ENCODE data around the gene SLC4A1AP. TPM values are rescaled to one million over a fixed set of nuclear protein-coding genes. Genes with fewer than 3 reads are reported as not detected.
A peak's percentile ranks its signal among the peaks of the same experiment; 100 is the strongest.
"Not testable (repeated sequence)": the region's sequence is repeated elsewhere in the genome, so short reads cannot be mapped to it uniquely, and the experiment has no call there.

Gene SLC4A1AP
- total and polyA plus RNA-seq, 9 of the 15 experiments (the other 6 are each of a cell fraction or from before 2014, with no cell fraction given), result 8.1 to 40.5 (median 35.3) TPM

DNA sequence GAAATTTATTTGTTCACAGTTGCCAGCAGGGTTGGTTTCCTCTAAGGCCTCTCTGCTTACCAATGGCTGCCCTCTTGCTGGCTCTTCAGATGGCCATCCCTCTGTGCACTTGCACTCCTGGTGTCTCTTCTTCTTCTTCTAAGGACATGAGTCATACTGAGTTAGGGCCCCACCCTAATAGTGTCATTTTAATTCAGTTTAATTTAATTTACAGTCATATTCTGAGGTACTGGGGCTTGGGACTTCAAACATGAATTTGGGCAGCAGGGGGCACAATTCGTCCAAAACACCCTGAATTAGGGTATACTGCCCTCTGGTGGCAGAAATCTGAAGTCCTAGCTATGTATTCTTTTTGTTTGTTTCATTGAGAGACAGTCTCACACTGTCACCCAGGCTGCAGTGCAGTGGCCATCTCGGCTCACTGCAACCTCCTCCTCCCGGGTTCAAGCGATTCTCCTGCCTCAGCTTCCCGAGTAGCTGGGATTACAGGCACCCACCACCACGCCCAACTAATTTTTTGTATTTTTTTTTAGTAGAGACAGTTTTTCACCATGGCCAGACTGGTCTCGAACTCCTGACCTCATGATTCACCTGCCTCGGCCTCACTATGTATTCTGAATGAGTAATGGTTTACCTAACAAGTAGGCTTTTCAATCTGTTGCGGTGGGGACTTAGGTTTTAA, 19.8 kb downstream of the SLC4A1AP start (continued):
- no peak for TF ChIP-seq ETS2 (tag; IDR thresholded peaks at IDR 0.05; ENCODE audit: borderline replicate concordance, poor library complexity, severe bottlenecking)
- TF ChIP-seq, protein P1, sequence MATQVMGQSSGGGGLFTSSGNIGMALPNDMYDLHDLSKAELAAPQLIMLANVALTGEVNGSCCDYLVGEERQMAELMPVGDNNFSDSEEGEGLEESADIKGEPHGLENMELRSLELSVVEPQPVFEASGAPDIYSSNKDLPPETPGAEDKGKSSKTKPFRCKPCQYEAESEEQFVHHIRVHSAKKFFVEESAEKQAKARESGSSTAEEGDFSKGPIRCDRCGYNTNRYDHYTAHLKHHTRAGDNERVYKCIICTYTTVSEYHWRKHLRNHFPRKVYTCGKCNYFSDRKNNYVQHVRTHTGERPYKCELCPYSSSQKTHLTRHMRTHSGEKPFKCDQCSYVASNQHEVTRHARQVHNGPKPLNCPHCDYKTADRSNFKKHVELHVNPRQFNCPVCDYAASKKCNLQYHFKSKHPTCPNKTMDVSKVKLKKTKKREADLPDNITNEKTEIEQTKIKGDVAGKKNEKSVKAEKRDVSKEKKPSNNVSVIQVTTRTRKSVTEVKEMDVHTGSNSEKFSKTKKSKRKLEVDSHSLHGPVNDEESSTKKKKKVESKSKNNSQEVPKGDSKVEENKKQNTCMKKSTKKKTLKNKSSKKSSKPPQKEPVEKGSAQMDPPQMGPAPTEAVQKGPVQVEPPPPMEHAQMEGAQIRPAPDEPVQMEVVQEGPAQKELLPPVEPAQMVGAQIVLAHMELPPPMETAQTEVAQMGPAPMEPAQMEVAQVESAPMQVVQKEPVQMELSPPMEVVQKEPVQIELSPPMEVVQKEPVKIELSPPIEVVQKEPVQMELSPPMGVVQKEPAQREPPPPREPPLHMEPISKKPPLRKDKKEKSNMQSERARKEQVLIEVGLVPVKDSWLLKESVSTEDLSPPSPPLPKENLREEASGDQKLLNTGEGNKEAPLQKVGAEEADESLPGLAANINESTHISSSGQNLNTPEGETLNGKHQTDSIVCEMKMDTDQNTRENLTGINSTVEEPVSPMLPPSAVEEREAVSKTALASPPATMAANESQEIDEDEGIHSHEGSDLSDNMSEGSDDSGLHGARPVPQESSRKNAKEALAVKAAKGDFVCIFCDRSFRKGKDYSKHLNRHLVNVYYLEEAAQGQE (IDR thresholded peaks at IDR 0.05; ENCODE audit: borderline replicate concordance), result peak; percentile 81
- TF ChIP-seq, protein P1 (CRISPR knock-in tag; IDR thresholded peaks at IDR 0.05; ENCODE audit: low read depth), result no peak
- TF ChIP-seq PTTG1 (tag; IDR thresholded peaks at IDR 0.05; ENCODE audit: low read depth), result no peak
- no peak for TF ChIP-seq IRF2 (CRISPR knock-in tag; IDR thresholded peaks at IDR 0.05)
- no peak for TF ChIP-seq TFAM (CRISPR knock-in tag; conservative IDR thresholded peaks at IDR 0.05)
- TF ChIP-seq KLF16 (IDR thresholded peaks at IDR 0.05), result peak; percentile 73
- no peak for TF ChIP-seq FOXJ3 (CRISPR knock-in tag; IDR thresholded peaks at IDR 0.05)
- TF ChIP-seq PTRF (tag; IDR thresholded peaks at IDR 0.05), result no peak
- TF ChIP-seq ZNF23 (CRISPR knock-in tag; IDR thresholded peaks at IDR 0.05), result no peak
- no peak for TF ChIP-seq CSDE1 (IDR thresholded peaks at IDR 0.05)
- TF ChIP-seq WHSC1 (IDR thresholded peaks at IDR 0.05; ENCODE audit: low read length), result no peak
- peak in 1 of 2 experiments; percentile 63; a peak in 1 of 4 replicates for TF ChIP-seq TBL1XR1 (IDR thresholded peaks at IDR 0.05; ENCODE audit: low read length in 2 of 2)
- TF ChIP-seq ARID1B (IDR thresholded peaks at IDR 0.05), result no peak

DNA sequence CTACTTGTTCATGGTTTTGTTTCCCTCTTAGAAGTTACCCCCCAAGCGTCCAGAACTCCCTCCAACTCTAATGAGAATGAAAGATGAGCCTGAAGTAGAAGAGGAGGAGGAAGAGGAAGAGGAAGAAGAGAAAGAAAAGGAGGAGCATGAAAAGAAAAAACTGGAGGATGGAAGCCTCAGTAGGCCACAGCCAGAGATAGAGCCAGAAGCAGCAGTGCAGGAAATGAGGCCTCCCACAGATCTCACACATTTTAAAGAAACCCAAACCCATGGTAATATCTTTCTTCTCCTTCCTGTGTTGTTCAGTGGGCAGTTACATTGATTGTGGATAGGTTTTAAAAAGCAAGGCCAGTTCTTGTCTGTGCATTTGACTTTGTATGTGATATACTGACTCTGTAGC, 21.3 kb downstream of the SLC4A1AP start:
- H3K27me3 ChIP-seq (ENCODE audit: control insufficient read depth in 2 of 2, insufficient read depth in 2 of 2, low read length in 2 of 2); H3K27ac ChIP-seq (ENCODE audit: extremely low read depth, low read depth, low read length); H3K4me1 ChIP-seq (replicated peaks in 1 of 2; ENCODE audit: control insufficient read depth in 2 of 2, insufficient read depth in 2 of 2, low read length in 2 of 2); H3K9me1 ChIP-seq (ENCODE audit: control insufficient read depth, insufficient read depth, low read length); H3K9me3 ChIP-seq (replicated peaks; ENCODE audit: control insufficient read depth, insufficient read depth, low read depth, low read length); H3K79me2 ChIP-seq (ENCODE audit: control insufficient read depth, insufficient read depth, low read length); BruUV-seq (replicated peaks); intact Hi-C loops (cut with micrococcal nuclease); H4K20me1 ChIP-seq (replicated peaks; ENCODE audit: control insufficient read depth, insufficient read depth, low read length); FAIRE-seq; in situ Hi-C loops (cut with MboI); POLR2A ChIA-PET; ATAC-seq; DNase-seq (ENCODE audit: extremely low read depth in 1 of 4, low spot score in 3 of 4); H3K9ac ChIP-seq (ENCODE audit: insufficient read depth in 1 of 2, low read depth in 2 of 2, low read length in 2 of 2); H2AFZ ChIP-seq (ENCODE audit: low read depth, low read length); H3K4me3 ChIP-seq; H3K4me2 ChIP-seq (ENCODE audit: insufficient read depth, low read length): not testable (repeated sequence)
- 56% methylated on average over 1 of the region's 1 CpG for WGBS (ENCODE audit: insufficient coverage, low coverage, missing lambda C conversion rate)
- peaks cover 59% of the 10 kb centered on the region for H3K36me3 ChIP-seq (ENCODE audit: control insufficient read depth, insufficient read depth, low read length)
- CTCF ChIA-PET (ENCODE audit: low intra/inter-chr PET ratio), result interaction anchor here (2.0 kb wide), 1 partner anchor 712 kb away, joined by 6 read pairs; no protein-coding TSS in a partner anchor
